Mucosa of descending colon (tissue), 3 donors: ENCODE results near the gene CYP4F12. TPM values are rescaled to one million over a fixed set of nuclear protein-coding genes. Genes with fewer than 3 reads are reported as not detected.

Source experiments
- ATAC-seq: fragments of 200-7000 bp; cut with Tn5 transposase; one replicate; pipeline ENCODE4 v1.9.1; 2020; ENCODE audit warnings: mild to moderate bottlenecking, moderate library complexity
- DNase-seq, 3 donors: peaks; one replicate each; pipeline ENCODE4 v3.0.0-alpha.2; 2020
- H3K36me3 ChIP-seq: fragments of 200-600 bp; one replicate; pipeline ENCODE4 v1.8.0; 2021; ENCODE audit warnings: low read depth, mild to moderate bottlenecking
- H3K4me1 ChIP-seq: fragments of 200-600 bp; one replicate; pipeline ENCODE4 v1.8.0; 2021; ENCODE audit warnings: low read depth, mild to moderate bottlenecking
- H3K4me3 ChIP-seq: fragments of 200-600 bp; one replicate; pipeline ENCODE4 v1.8.0; 2021; ENCODE audit warnings: mild to moderate bottlenecking
- H3K9me3 ChIP-seq: fragments of 200-600 bp; one replicate; pipeline ENCODE4 v1.8.0; 2021; ENCODE audit warnings: mild to moderate bottlenecking
- intact Hi-C, 2 donors: fragments of 100-400 bp; cut with DNase I in 1 of 2; cut with micrococcal nuclease in 1 of 2; formaldehyde crosslinking; loops; one replicate each; pipeline versions ENCODE4 v1.11.0 to v1.11.1; 2022; cut with DNase I, micrococcal nuclease
- total RNA-seq, 3 donors: library from RNA; stranded (reverse); fragmentation: NEBNext Ultra II Directional in 2 of 3; extraction: Animal tissue kit (Norgen Biotek cat#: 25700) in 2 of 3; gene quantifications; one replicate each; pipeline versions ENCODE4 v1.2.1 to v1.2.4, GENCODE V29; 2021 to 2023
- TF ChIP-seq, protein P1 (sequence below): fragments of 200-600 bp; IDR thresholded peaks from one replicate; pipeline ENCODE4 v1.8.0; 2022; ENCODE audit warnings: antibody characterized with exemption, mild to moderate bottlenecking
- donor health status: DM: no; HTN: no; CAD: no; lungs with moderate emphysema.
- donor health status: DM: no; HTN: no; CAD: no.
- donor health status: DM: no; HTN: yes; CAD: no.

Gene CYP4F12
- total RNA-seq, 3 donors from 2014 or later, result 62.8 to 179 (median 70.5) TPM

GRCh38 chr19:15721268-15721667, 48.4 kb downstream of the CYP4F12 start:
- H3K36me3 ChIP-seq, result no peaks in the 10 kb centered on the region
- TF ChIP-seq, protein P1, sequence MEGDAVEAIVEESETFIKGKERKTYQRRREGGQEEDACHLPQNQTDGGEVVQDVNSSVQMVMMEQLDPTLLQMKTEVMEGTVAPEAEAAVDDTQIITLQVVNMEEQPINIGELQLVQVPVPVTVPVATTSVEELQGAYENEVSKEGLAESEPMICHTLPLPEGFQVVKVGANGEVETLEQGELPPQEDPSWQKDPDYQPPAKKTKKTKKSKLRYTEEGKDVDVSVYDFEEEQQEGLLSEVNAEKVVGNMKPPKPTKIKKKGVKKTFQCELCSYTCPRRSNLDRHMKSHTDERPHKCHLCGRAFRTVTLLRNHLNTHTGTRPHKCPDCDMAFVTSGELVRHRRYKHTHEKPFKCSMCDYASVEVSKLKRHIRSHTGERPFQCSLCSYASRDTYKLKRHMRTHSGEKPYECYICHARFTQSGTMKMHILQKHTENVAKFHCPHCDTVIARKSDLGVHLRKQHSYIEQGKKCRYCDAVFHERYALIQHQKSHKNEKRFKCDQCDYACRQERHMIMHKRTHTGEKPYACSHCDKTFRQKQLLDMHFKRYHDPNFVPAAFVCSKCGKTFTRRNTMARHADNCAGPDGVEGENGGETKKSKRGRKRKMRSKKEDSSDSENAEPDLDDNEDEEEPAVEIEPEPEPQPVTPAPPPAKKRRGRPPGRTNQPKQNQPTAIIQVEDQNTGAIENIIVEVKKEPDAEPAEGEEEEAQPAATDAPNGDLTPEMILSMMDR, result no peak
- H3K9me3 ChIP-seq, result no peaks in the 10 kb centered on the region
- H3K4me3 ChIP-seq, result no peak overlapping the region
- DNase-seq (no peak), ATAC-seq (no peak)
- H3K4me1 ChIP-seq, result peaks cover 3% of the 10 kb centered on the region
- intact Hi-C loops, result no loop called here

DNA sequence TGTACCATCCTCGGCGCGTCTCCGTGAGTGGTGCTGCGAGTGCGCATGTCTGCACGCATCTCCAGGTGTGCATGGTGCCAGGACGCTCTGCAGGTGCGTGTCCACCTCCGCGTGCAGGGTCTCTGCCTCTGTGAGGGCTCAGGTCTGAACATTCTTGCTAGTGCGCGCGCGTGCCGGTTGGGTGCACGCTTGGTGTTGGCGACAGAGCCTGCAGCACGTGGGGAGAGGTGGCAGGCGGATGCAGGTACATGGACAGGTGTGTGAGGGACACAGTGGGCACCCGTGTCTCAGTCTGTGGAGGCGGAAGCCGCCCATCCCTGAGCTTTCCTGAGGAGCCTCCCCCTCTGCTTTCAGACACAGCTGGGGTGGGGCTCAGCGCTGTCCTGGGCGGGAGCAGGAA, 50.1 kb downstream of the CYP4F12 start:
- Histone ChIP-seq H3K4me3 (no peak overlapping the region), H3K4me1 (no peaks in the 10 kb centered on the region), H3K9me3 (no peaks in the 10 kb centered on the region), H3K36me3 (no peaks in the 10 kb centered on the region)
- DNase-seq, result no peak
- peak; percentile 17 for ATAC-seq
- TF ChIP-seq, protein P1, result no peak
- intact Hi-C loops, result no loop called here

DNA sequence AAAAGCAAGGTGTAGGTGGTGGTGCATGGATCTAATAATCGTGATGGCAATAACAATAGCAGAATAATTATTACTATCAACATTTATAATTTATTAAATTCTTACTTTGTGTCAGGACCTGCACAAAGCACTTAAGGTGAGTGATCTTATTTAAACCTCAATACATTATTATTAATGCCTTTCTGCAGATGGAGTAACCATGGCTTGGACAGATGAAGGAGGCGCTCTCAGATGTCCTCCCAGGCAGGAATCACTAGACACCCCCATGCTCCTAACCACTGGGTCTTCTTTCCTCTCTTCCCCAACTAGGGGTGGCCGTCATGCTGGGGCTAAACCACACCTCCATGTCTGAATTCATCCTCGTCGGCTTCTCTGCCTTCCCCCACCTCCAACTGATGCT, 54.8 kb downstream of the CYP4F12 start, which contains the start of gene OR10H2:
TSS of gene OR10H2 (plus strand) at position 301 of the 400 bp plus-strand sequence. CDS start at position 321, 20 bp downstream.
- Histone ChIP-seq H3K9me3 (no peaks in the 10 kb centered on the region), H3K36me3 (no peaks in the 10 kb centered on the region), H3K4me1 (no peaks in the 10 kb centered on the region), H3K4me3 (no peak within 1 kb of the TSS)
- ATAC-seq (no peak), DNase-seq (no peak)
- TF ChIP-seq, protein P1, result no peak
- intact Hi-C loops, result no loop called here

DNA sequence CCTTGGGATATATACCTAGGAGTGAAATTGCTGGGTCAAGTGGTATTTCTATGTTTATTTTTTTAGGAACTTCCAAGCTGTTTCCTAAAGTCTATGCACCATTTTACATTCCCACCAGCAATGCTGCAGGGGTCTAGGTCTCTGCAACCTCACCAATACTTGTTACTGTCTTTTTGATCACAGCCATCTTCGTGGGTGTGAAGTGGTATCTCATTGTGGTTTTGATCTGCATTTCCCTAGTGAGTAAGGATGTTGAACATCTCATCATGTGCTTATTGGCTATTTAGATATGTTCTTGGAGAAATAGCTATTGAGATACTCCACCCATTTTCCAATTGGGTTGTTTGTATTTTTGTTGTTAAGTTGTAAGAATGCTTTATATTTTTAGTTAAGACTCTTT, 57.7 kb downstream of the CYP4F12 start:
- TF ChIP-seq, protein P1, result no peak
- ATAC-seq, result no peak

DNA sequence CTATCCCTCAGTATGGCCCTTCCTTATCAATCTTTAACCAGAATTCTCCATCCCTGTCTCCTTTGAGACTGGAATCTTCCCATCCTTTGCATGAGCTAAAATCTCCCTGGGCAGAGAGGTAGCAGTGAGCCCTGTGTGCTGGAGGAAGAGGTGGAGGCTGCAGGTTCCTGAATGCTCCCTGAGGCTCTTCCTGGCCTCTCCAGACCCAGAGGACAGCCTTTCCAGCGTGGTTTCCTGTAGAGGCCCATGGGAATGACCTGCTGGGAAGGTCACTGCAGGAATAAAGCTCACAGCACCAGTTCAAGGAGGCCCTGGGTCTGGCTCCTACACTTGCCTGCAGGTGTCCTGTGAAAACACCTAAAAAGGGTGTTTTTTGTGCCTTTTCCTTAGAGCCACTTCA, 59.5 kb downstream of the CYP4F12 start:
- TF ChIP-seq, protein P1, result no peak
- ATAC-seq, result no peak
- Histone ChIP-seq H3K9me3 (no peaks in the 10 kb centered on the region), H3K4me3 (no peak overlapping the region), H3K4me1 (no peaks in the 10 kb centered on the region), H3K36me3 (no peaks in the 10 kb centered on the region)
- intact Hi-C loops, result no loop called here
- DNase-seq, result no peak

More for the DNA sequence above, 57.7 kb downstream of the CYP4F12 start:
- no peak for DNase-seq
- Histone ChIP-seq H3K4me3 (no peak overlapping the region), H3K36me3 (no peaks in the 10 kb centered on the region), H3K4me1 (no peaks in the 10 kb centered on the region), H3K9me3 (no peaks in the 10 kb centered on the region)
- intact Hi-C loops, result no loop called here

DNA sequence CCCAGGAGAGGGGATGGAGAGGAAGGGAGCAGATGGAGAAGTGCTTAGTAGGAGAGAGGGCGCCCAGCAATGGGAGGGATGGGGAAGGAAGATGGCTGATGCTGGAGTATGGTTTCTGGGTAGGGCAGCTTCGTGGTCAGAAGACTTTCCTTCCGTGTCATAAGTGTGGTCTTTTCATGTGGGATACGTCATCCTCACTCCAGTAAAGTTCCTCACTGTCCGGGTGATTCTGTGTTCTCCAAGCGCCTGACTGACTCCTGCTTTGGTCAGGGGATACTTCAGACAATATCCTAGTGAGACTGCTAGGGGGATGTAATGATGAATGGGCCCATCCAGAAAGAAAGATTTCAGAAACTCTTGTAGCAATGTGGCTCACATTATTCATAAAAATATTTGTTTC, 61.0 kb downstream of the CYP4F12 start:
- ATAC-seq, result no peak
- Histone ChIP-seq H3K4me3 (no peak overlapping the region), H3K36me3 (no peaks in the 10 kb centered on the region), H3K4me1 (no peaks in the 10 kb centered on the region), H3K9me3 (no peaks in the 10 kb centered on the region)
- TF ChIP-seq, protein P1, result no peak
- intact Hi-C loops, result no loop called here
- DNase-seq, result no peak
